Ectodermal cell (in vitro differentiated cells): ENCODE data around the gene PALD1.

ENCODE experiments used
- H3K27ac ChIP-seq: 2 replicates; pipeline ENCODE4 v1.7.0; 2013; ENCODE audit warnings: mild to moderate bottlenecking, low read depth, low read length; ENCODE audit not compliant: insufficient read depth, poor library complexity, severe bottlenecking
- H3K27me3 ChIP-seq: 2 replicates; pipeline ENCODE4 v1.7.0; 2013; ENCODE audit warnings: mild to moderate bottlenecking, low read length; ENCODE audit not compliant: insufficient read depth, control insufficient read depth, poor library complexity, severe bottlenecking
- H3K36me3 ChIP-seq: one replicate; pipeline ENCODE4 v1.7.0; 2013; ENCODE audit warnings: low read length; ENCODE audit not compliant: control insufficient read depth, insufficient read depth
- H3K4me1 ChIP-seq: one replicate; pipeline ENCODE4 v1.7.0; 2013; ENCODE audit warnings: low read length; ENCODE audit not compliant: control insufficient read depth, insufficient read depth
- H3K4me3 ChIP-seq: 2 replicates; pipeline ENCODE4 v1.7.0; 2013; ENCODE audit warnings: low read depth, low read length, control low read depth; ENCODE audit not compliant: insufficient read depth
- H3K9me3 ChIP-seq: 2 replicates; pipeline ENCODE4 v1.7.0; 2013; ENCODE audit warnings: mild to moderate bottlenecking, low read length, moderate library complexity; ENCODE audit not compliant: control insufficient read depth
- WGBS, 2 experiments: methylation state at CpG; one replicate each; pipeline ENCODE4 v1.1.7; 2013; ENCODE audit warnings: missing lambda C conversion rate in 2 of 2; 5-methylcytosine and 5-hydroxymethylcytosine counted together

The PALD1 gene

GRCh38 chr10:70474780-70475179 is 3.8 kb upstream of the PALD1 start:
- no peak overlapping the region for H3K4me3 ChIP-seq
- H3K36me3 ChIP-seq = no peaks in the 10 kb centered on the region
- no peak overlapping the region for H3K27ac ChIP-seq
- 96 to 100% methylated on average over 2 of the region's 2 CpGs for WGBS, 2 experiments
- peaks cover 37% of the 10 kb centered on the region for H3K27me3 ChIP-seq
- no peaks in the 10 kb centered on the region for H3K4me1 ChIP-seq
- H3K9me3 ChIP-seq = no peaks in the 10 kb centered on the region

DNA sequence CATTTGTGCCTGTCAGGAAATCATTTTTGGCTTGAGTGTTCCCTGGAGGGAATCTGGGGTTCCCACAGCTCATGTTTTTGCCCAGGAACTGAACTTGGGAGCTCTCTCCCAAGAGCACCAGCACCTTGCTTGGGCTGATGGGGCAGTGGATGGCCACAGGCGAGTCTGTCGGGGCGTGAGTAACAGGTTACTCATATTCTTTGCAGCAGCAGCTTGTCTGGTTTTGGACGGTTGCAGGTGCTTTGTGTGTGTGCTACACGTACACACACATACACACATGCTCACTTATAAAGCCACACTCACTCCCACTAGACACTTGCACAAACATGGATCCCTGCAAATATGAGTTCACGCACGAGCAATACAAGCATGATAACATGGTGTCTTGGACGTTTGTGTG is 2.9 kb upstream of the PALD1 start:
- Histone ChIP-seq H3K36me3 (no peaks in the 10 kb centered on the region), H3K4me3 (no peak overlapping the region), H3K27ac (no peak overlapping the region), H3K9me3 (no peaks in the 10 kb centered on the region), H3K27me3 (peaks cover 37% of the 10 kb centered on the region), H3K4me1 (no peaks in the 10 kb centered on the region)
- 92 to 94% methylated on average over 8 of the region's 8 CpGs for WGBS, 2 experiments

- H3K4me1 ChIP-seq = no peaks in the 10 kb centered on the region
- H3K4me3 ChIP-seq = no peak overlapping the region
- no peaks in the 10 kb centered on the region for H3K9me3 ChIP-seq
- peaks cover 37% of the 10 kb centered on the region for H3K27me3 ChIP-seq
- H3K27ac ChIP-seq = no peak overlapping the region
- 74 to 75% methylated on average over 7 of the region's 7 CpGs for WGBS, 2 experiments
- H3K36me3 ChIP-seq = no peaks in the 10 kb centered on the region
Observed at GRCh38 chr10:70476249-70477035, 2.1 kb upstream of the PALD1 start.

GRCh38 chr10:70477661-70478162 is 855 bp upstream of the PALD1 start:
- no peaks in the 10 kb centered on the region for H3K36me3 ChIP-seq
- no peaks in the 10 kb centered on the region for H3K4me1 ChIP-seq
- H3K9me3 ChIP-seq = no peaks in the 10 kb centered on the region
- 10 to 11% methylated on average over 27 of the region's 27 CpGs for WGBS, 2 experiments
- peak overlapping the region; percentile 69 for H3K4me3 ChIP-seq
- peaks cover 37% of the 10 kb centered on the region for H3K27me3 ChIP-seq
- H3K27ac ChIP-seq = no peak overlapping the region

- Histone ChIP-seq H3K9me3 (no peaks in the 10 kb centered on the region), H3K4me3 (peak overlapping the region; percentile 69), H3K27me3 (peaks cover 37% of the 10 kb centered on the region), H3K36me3 (no peaks in the 10 kb centered on the region), H3K27ac (no peak overlapping the region), H3K4me1 (peaks cover 3% of the 10 kb centered on the region)
- WGBS, 2 experiments = 17 to 20% methylated on average over 11 of the region's 11 CpGs
Observed at GRCh38 chr10:70479165-70479581, 606 bp downstream of the PALD1 start.

DNA sequence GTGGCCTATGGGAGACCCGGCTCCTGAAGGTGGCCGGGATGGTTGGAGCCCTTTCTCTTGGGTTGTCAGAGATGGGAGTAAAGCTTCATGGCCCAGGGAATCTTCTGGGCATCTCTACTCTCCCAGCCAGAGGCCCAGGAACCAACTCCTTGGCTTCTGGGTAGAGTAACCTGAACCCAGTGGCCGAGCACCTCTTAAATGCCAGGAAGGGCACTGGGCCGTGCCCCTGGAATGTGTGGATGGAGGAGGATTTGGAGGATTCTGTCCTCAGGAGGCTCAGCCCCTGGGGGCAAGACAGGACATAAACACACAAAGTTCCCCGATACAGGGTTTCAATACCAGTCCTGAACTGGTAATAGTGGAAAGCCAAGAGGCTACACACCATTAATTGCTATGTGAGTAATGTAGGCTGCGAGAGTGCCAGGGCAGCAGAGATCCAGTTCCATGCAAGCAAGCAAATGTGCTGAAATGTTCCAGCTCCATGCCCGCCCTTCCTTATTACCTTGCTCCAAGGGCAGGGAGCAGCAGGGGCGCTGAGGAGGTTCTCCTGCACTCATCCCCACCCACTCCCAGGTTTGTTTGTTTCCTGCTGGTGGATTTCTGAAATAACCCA is 1.2 kb downstream of the PALD1 start:
- peaks cover 37% of the 10 kb centered on the region for H3K27me3 ChIP-seq
- no peak overlapping the region for H3K27ac ChIP-seq
- peak overlapping the region; percentile 69 for H3K4me3 ChIP-seq
- H3K4me1 ChIP-seq = peaks cover 3% of the 10 kb centered on the region
- 69 to 85% methylated on average over 7 to 8 of the region's 8 CpGs for WGBS, 2 experiments
- H3K9me3 ChIP-seq = no peaks in the 10 kb centered on the region
- H3K36me3 ChIP-seq = no peaks in the 10 kb centered on the region

DNA sequence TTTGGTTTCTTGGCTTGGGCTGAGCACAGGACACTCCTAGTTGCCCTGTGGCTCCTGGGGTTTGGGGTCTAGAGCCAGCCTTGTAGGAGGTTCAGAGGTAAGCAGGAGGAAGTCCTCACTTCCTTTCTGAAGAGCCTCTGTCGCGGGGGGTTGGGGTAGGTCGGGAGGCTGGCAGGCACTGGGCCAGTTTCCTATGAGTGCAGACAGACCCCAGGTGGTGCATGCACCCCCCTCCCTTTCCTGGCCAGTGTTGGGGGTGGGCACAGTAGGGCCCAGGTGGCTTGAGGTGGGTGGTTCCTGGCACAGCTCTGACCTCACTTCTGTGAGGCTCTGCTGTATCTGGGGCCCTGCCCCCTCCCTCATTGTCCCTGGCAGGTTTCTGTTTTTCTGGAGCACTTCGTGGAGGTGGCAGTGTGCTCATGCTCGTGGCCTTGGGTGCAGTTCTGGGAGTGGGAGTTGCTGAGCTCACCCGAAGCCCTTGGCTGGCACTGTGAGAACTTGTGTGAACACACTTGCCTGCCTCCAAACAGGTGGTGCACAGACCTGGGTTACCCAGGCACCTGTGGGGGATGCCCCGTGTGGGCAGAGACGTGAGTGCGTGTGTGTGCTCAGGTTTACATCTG is 1.8 kb downstream of the PALD1 start:
- WGBS, 2 experiments = 64 to 67% methylated on average over 8 to 9 of the region's 9 CpGs
- peaks cover 37% of the 10 kb centered on the region for H3K27me3 ChIP-seq
- no peaks in the 10 kb centered on the region for H3K9me3 ChIP-seq
- H3K36me3 ChIP-seq = no peaks in the 10 kb centered on the region
- H3K4me1 ChIP-seq = peaks cover 3% of the 10 kb centered on the region
- no peak overlapping the region for H3K27ac ChIP-seq
- H3K4me3 ChIP-seq = no peak overlapping the region

GRCh38 chr10:70481105-70481504 is 2.5 kb downstream of the PALD1 start:
- H3K27me3 ChIP-seq = peaks cover 29% of the 10 kb centered on the region
- 82 to 83% methylated on average over 9 of the region's 9 CpGs for WGBS, 2 experiments

GRCh38 chr10:70481831-70482530 is 3.4 kb downstream of the PALD1 start:
- Histone ChIP-seq H3K4me1 (peaks cover 3% of the 10 kb centered on the region), H3K36me3 (no peaks in the 10 kb centered on the region), H3K4me3 (no peak overlapping the region), H3K27me3 (peaks cover 23% of the 10 kb centered on the region), H3K9me3 (no peaks in the 10 kb centered on the region), H3K27ac (no peak overlapping the region)
- 81 to 84% methylated on average over 7 of the region's 7 CpGs for WGBS, 2 experiments

More at GRCh38 chr10:70481105-70481504, 2.5 kb downstream of the PALD1 start:
- no peaks in the 10 kb centered on the region for H3K9me3 ChIP-seq
- H3K36me3 ChIP-seq = no peaks in the 10 kb centered on the region
- H3K4me3 ChIP-seq = no peak overlapping the region
- peaks cover 3% of the 10 kb centered on the region for H3K4me1 ChIP-seq
- no peak overlapping the region for H3K27ac ChIP-seq
